Activated naive CD4-positive, alpha-beta T cell treated with anti-CD3 and anti-CD28 coated beads, Interleukin-2, amount 50 U/mL, for 24 hours (primary cell): ENCODE measurements around the gene P2RX7.
A peak's percentile ranks its signal among the peaks of the same experiment; 100 is the strongest.
"Not testable (repeated sequence)": the region's sequence is repeated elsewhere in the genome, so short reads cannot be mapped to it uniquely, and the experiment has no call there.

Experiments
- H3K27ac Mint-ChIP-seq: one replicate; pipeline ENCODE4 v1.8.0; 2021; ENCODE audit warnings: mild to moderate bottlenecking, mixed read lengths
- H3K27me3 Mint-ChIP-seq: one replicate; pipeline ENCODE4 v1.8.0; 2021; ENCODE audit warnings: mixed read lengths
- H3K36me3 Mint-ChIP-seq: one replicate; pipeline ENCODE4 v1.8.0; 2021; ENCODE audit warnings: mixed read lengths
- H3K4me1 Mint-ChIP-seq: one replicate; pipeline ENCODE4 v1.8.0; 2021; ENCODE audit warnings: mixed read lengths
- H3K4me3 Mint-ChIP-seq: one replicate; pipeline ENCODE4 v1.8.0; 2021; ENCODE audit warnings: mild to moderate bottlenecking, mixed read lengths
- H3K9me3 Mint-ChIP-seq: one replicate; pipeline ENCODE4 v1.8.0; 2021; ENCODE audit warnings: mixed read lengths

Gene P2RX7

GRCh38 chr12:121196902-121197301 lies 64.2 kb downstream of the P2RX7 start:
- peak overlapping the region; percentile 54 for H3K4me3 Mint-ChIP-seq
- no peaks in the 10 kb centered on the region for H3K27me3 Mint-ChIP-seq
- no peak overlapping the region for H3K27ac Mint-ChIP-seq

DNA sequence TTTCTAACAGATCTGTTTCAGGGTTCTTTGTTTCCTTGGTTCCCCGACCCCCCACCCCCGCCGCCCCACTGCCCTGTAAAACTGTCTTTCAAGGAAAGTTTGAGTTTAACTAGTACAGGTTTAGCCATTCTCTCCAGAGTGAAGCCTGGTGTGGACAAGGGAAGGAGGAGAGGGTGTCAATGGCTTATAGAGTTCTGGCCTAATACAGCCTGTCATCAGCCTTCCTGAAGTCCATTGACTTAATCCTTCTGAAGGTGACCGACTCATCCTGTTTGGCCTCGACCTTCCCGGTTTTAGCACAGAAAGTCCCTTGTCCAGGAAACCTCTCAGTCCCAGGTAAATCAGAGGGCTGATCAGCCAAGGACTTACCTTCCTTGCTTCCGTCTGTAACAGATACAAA lies 66.3 kb downstream of the P2RX7 start:
- Mint-ChIP-seq H3K27me3 (no peaks in the 10 kb centered on the region), H3K4me3 (no peak overlapping the region), H3K36me3 (no peaks in the 10 kb centered on the region), H3K9me3 (no peaks in the 10 kb centered on the region), H3K4me1 (peaks cover 9% of the 10 kb centered on the region), H3K27ac (no peak overlapping the region)

More at GRCh38 chr12:121196902-121197301, 64.2 kb downstream of the P2RX7 start:
- H3K4me1 Mint-ChIP-seq: peaks cover 9% of the 10 kb centered on the region
- no peaks in the 10 kb centered on the region for H3K36me3 Mint-ChIP-seq
- H3K9me3 Mint-ChIP-seq: no peaks in the 10 kb centered on the region

- not testable (repeated sequence) for H3K4me1 Mint-ChIP-seq, H3K9me3 Mint-ChIP-seq, H3K27me3 Mint-ChIP-seq, H3K27ac Mint-ChIP-seq, H3K36me3 Mint-ChIP-seq, H3K4me3 Mint-ChIP-seq
These were observed 68.5 kb downstream of the P2RX7 start for GRCh38 chr12:121201140-121201539.

DNA sequence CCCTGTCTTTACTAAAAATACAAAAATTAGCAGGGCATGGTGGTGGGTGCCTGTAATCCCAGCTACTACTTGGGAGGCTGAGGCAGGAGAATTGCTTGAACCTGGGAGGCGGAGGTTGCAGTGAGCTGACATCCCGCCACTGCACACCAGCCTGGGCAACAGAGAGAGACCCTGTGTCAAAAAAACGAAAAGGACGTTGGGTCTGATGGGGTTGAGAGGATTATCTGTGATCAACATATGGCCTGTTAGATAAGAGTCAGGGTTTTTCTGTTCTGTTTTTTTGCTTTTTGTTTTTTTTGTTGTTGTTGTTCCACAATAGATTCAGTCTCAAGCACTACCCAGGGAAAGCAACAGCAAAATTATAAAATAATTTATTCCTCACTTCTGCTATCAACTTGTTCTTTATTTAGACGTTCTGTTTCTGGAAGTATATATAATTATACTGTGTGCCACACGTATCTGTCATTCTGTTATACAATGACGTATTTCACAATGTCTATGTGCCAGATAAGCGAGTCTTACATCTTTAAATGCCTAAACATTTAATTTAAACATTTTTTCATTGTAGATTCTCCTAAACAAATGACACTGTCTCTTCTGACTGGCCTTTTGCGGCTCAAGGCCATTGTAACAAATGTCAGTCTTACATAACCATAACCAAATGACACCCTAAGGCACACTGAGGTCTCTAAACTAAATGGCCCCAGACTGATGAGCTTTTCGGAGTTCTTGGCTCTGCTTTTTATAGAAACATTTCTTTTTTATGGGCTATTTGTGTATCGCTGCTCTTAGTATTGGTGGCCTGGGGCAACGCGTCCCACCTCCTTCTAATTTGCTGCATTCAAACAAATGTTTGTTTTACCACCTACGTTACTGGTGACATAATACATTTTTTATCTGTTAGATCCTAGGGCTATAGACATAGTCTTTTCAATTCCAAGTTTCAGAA lies 70.0 kb downstream of the P2RX7 start:
- Mint-ChIP-seq H3K27ac (no peak overlapping the region), H3K4me3 (no peak overlapping the region), H3K9me3 (no peaks in the 10 kb centered on the region)

GRCh38 chr12:121203482-121203881 lies 70.8 kb downstream of the P2RX7 start:
- Mint-ChIP-seq H3K9me3 (no peaks in the 10 kb centered on the region), H3K27me3 (no peaks in the 10 kb centered on the region), H3K4me3 (no peak overlapping the region), H3K27ac (no peak overlapping the region), H3K4me1 (no peaks in the 10 kb centered on the region), H3K36me3 (no peaks in the 10 kb centered on the region)

More for the DNA sequence above, 70.0 kb downstream of the P2RX7 start:
- H3K27me3 Mint-ChIP-seq: no peaks in the 10 kb centered on the region
- H3K36me3 Mint-ChIP-seq: no peaks in the 10 kb centered on the region
- H3K4me1 Mint-ChIP-seq: peaks cover 3% of the 10 kb centered on the region

GRCh38 chr12:121205491-121205890 lies 72.8 kb downstream of the P2RX7 start:
- Mint-ChIP-seq H3K27ac (no peak overlapping the region), H3K36me3 (no peaks in the 10 kb centered on the region), H3K4me1 (peaks cover 4% of the 10 kb centered on the region), H3K4me3 (no peak overlapping the region), H3K27me3 (no peaks in the 10 kb centered on the region), H3K9me3 (no peaks in the 10 kb centered on the region)

DNA sequence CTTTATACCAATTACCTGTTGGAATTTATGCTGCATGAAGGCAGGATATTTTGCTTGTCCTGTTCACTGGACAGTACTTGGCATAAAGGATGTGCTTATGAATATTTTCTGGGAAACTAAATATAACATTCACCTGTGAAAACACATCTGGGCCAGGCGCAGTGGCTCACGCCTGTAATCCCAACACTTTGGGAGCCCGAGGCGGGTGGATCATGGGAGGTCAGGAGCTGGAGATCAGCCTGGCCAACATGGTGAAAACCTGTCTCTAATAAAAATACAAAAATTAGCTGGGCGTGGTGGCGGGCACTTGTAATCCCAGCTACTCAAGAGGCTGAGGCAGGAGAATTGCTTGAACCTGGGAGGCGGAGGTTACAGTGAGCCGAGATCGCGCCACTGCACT lies 75.9 kb downstream of the P2RX7 start:
- H3K9me3 Mint-ChIP-seq, H3K27me3 Mint-ChIP-seq, H3K36me3 Mint-ChIP-seq: not testable (repeated sequence)
- peaks cover 16% of the 10 kb centered on the region for H3K4me1 Mint-ChIP-seq
- H3K27ac Mint-ChIP-seq: peak overlapping the region; percentile 46
- peak overlapping the region; percentile 7 for H3K4me3 Mint-ChIP-seq

DNA sequence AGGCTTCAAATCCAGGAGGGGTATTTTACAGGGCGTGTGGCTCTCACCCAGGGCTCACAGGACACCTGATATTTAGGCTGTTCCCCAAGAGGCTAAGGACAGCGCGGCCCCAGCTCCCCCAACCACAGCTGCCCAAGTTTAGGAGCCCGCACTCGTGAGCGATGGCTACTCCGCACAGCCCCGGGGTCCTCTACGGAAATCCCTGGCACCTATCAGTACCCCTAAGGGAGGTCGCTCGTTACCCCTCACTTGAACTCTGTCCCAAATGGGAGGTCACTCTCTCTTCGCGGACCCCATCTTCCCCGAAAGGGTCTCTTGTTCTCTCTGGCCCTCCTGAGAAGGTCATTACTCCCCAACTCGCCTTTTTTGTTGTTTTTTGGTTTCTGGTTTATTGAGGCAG lies 76.5 kb downstream of the P2RX7 start:
- Mint-ChIP-seq H3K9me3 (no peaks in the 10 kb centered on the region), H3K4me1 (peaks cover 19% of the 10 kb centered on the region), H3K27ac (no peak overlapping the region), H3K27me3 (no peaks in the 10 kb centered on the region), H3K4me3 (peak overlapping the region; percentile 31), H3K36me3 (no peaks in the 10 kb centered on the region)

GRCh38 chr12:121209624-121210572 lies 77.2 kb downstream of the P2RX7 start, which contains the start of gene P2RX4:
Gene P2RX4, plus strand, starts transcription at chr12:121210129. Its CDS starts 36 bp downstream, at chr12:121210165.
- Mint-ChIP-seq H3K4me3 (peak within 1 kb of the TSS; percentile 91), H3K4me1 (peaks cover 26% of the 10 kb centered on the region), H3K27me3 (no peaks in the 10 kb centered on the region), H3K36me3 (no peaks in the 10 kb centered on the region), H3K9me3 (no peaks in the 10 kb centered on the region), H3K27ac (peak within 1 kb of the TSS; percentile 98)

- H3K4me3 Mint-ChIP-seq: no peak overlapping the region
- no peak overlapping the region for H3K27ac Mint-ChIP-seq
- no peaks in the 10 kb centered on the region for H3K27me3 Mint-ChIP-seq
- H3K36me3 Mint-ChIP-seq: peaks cover 2% of the 10 kb centered on the region
- peaks cover 38% of the 10 kb centered on the region for H3K4me1 Mint-ChIP-seq
- no peaks in the 10 kb centered on the region for H3K9me3 Mint-ChIP-seq
These were observed 80.2 kb downstream of the P2RX7 start for GRCh38 chr12:121212875-121213274.

DNA sequence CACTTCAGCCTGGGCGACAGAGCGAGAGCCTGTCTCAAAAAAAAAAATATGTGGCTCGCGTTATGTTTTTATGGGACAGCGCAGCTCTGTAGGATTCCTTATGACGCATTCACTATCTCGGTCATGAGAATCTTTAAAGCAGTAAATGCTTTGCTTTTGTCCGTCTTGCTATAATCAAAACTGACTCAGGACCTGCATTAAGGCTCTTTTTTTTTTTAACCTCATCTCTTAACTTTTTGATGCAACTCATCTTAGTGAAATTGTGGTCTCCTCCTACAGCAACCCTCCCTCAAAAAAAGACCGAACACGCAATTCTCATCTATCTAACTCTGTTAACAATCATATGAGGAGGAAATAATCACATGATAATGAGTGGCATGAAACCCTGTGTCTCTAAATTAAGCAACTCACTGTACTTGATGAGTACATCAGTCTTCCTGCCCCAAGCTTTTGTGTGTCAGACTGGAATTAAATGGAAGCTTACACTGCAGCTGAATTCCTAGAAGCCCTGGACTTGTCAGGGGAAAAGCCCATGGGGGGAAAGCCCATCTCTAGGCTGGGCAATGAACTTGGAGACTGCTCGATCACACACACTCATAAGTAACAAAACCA lies 81.6 kb downstream of the P2RX7 start:
- no peaks in the 10 kb centered on the region for H3K27me3 Mint-ChIP-seq
- H3K9me3 Mint-ChIP-seq: no peaks in the 10 kb centered on the region
- no peak overlapping the region for H3K4me3 Mint-ChIP-seq
- H3K36me3 Mint-ChIP-seq: peaks cover 6% of the 10 kb centered on the region
- peaks cover 37% of the 10 kb centered on the region for H3K4me1 Mint-ChIP-seq
- peak overlapping the region; percentile 2 for H3K27ac Mint-ChIP-seq

GRCh38 chr12:121214855-121215745 lies 82.4 kb downstream of the P2RX7 start:
- Mint-ChIP-seq H3K36me3 (peaks cover 6% of the 10 kb centered on the region), H3K27me3 (no peaks in the 10 kb centered on the region), H3K27ac (peak overlapping the region; percentile 60), H3K4me1 (peaks cover 34% of the 10 kb centered on the region), H3K4me3 (no peak overlapping the region), H3K9me3 (no peaks in the 10 kb centered on the region)

DNA sequence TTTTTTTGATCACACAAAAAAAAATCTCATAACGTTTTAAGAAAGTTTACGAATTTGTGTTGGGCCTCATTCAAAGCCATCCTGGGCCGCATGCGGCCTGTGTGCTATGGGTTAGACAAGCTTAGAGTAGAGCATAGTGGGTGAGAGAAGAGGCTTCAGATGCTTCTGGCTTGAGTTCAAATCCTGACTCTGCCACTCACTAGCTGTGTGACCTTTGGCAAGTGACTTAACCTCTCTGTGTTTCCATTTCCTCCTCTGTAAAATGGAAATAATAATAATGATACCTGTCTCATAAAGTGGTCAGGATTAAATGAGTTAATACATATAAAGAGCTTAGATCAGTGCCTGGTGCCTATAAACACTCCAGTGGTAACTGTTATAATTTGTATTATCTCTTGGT lies 83.4 kb downstream of the P2RX7 start:
- peaks cover 28% of the 10 kb centered on the region for H3K4me1 Mint-ChIP-seq
- H3K27me3 Mint-ChIP-seq: no peaks in the 10 kb centered on the region
- H3K9me3 Mint-ChIP-seq: no peaks in the 10 kb centered on the region
- no peak overlapping the region for H3K4me3 Mint-ChIP-seq
- H3K27ac Mint-ChIP-seq: no peak overlapping the region
- peaks cover 6% of the 10 kb centered on the region for H3K36me3 Mint-ChIP-seq

DNA sequence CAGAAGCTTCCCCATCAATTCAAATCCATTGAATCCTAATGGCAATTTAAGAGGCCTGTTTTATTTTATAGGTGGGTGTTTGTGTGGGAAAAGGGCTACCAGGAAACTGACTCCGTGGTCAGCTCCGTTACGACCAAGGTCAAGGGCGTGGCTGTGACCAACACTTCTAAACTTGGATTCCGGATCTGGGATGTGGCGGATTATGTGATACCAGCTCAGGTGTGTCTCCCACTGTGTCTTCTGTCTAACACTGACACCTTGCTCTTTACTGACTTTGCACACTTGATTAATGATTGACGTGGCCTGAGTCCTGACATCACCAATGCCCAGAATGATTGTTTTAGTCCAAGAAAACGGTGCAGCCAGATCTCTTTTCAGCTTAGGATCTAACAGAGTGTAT lies 84.4 kb downstream of the P2RX7 start:
- H3K9me3 Mint-ChIP-seq: no peaks in the 10 kb centered on the region
- H3K4me3 Mint-ChIP-seq: no peak overlapping the region
- peak overlapping the region; percentile 19 for H3K27ac Mint-ChIP-seq
- H3K4me1 Mint-ChIP-seq: peaks cover 28% of the 10 kb centered on the region
- peaks cover 9% of the 10 kb centered on the region for H3K36me3 Mint-ChIP-seq
- no peaks in the 10 kb centered on the region for H3K27me3 Mint-ChIP-seq
